GM12865 (cell line): ENCODE measurements around the gene YPEL2.
"Not testable (repeated sequence)": the region's sequence is repeated elsewhere in the genome, so short reads cannot be mapped to it uniquely, and the experiment has no call there.

Source experiments
- DNase-seq: peaks from one replicate; pipeline ENCODE4 v3.0.0; 2010; ENCODE audit warnings: low read depth
- H3K4me3 ChIP-seq: 2 replicates; pipeline ENCODE4 v1.5.1; 2011; ENCODE audit warnings: mild to moderate bottlenecking, low read depth, low read length, control low read depth
- TF ChIP-seq, protein P1 (sequence below): IDR thresholded peaks from 2 replicates; pipeline ENCODE4 v1.5.1; 2011; ENCODE audit warnings: low read length, control low read depth, low read depth, inconsistent platforms; ENCODE audit not compliant: insufficient read depth; ENCODE audit errors: missing control alignments

YPEL2 gene

DNA sequence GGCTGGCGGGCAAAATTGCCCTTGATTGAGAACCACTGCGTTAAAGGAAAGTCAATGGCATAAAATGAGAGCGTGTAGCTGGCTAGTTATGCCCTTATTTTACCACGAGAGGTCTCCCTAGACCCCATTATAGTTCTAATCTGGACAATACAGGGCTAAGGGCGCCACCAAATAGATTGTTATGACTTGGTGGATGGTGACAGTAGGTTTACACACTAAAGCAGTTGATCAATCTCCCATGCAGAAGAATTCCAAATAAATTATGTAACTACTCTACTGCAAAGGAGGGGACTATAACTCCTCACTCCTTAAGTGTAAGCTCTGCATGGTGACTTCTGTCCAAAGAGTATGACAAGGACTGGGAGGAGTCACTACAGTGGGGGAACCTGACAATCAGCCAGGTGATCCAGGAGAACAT, 20.4 kb upstream of the YPEL2 start:
- peak; percentile 74 for DNase-seq
- TF ChIP-seq, protein P1, sequence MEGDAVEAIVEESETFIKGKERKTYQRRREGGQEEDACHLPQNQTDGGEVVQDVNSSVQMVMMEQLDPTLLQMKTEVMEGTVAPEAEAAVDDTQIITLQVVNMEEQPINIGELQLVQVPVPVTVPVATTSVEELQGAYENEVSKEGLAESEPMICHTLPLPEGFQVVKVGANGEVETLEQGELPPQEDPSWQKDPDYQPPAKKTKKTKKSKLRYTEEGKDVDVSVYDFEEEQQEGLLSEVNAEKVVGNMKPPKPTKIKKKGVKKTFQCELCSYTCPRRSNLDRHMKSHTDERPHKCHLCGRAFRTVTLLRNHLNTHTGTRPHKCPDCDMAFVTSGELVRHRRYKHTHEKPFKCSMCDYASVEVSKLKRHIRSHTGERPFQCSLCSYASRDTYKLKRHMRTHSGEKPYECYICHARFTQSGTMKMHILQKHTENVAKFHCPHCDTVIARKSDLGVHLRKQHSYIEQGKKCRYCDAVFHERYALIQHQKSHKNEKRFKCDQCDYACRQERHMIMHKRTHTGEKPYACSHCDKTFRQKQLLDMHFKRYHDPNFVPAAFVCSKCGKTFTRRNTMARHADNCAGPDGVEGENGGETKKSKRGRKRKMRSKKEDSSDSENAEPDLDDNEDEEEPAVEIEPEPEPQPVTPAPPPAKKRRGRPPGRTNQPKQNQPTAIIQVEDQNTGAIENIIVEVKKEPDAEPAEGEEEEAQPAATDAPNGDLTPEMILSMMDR: peak; percentile 70
- no peak overlapping the region for H3K4me3 ChIP-seq

DNA sequence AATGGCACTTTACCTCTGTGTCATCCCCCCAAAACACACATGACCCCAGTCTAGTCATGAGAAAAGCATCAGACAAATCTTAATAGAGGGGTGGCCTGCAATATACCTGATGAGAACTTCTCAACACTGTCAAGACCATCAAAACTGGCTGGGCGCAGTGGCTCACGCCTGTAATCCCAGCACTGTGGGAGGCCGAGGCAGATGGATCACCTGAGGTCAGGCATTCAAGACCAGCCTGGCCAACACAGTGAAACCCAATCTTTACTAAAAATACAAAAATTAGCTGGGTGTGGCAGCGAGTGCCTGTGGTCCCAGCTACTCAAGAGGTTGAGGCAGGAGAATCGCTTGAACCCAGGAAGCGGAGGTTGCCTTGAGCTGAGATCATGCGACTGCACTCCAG, 19.9 kb upstream of the YPEL2 start:
- not testable (repeated sequence) for H3K4me3 ChIP-seq, DNase-seq

DNA sequence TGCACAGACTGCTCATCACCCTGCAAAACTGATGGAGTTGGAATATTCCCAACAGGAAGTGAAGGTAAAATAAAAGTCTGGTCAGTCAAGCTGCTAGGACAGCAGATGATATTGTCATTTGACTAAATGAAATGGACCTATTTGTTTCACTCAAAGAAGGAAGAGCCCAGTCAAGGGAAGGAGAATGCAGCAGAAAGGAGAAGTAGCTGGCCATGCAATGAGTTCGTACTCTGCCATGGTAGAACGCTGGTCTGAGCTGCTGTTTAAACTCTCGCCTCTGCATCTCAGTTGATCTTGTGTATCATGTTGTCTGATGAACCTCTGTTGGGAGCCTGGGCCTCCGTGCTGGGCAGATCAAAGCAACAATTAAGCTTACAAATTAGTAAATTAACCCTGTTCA, 15.6 kb upstream of the YPEL2 start:
- TF ChIP-seq, protein P1: no peak
- H3K4me3 ChIP-seq: no peak overlapping the region
- DNase-seq: no peak

DNA sequence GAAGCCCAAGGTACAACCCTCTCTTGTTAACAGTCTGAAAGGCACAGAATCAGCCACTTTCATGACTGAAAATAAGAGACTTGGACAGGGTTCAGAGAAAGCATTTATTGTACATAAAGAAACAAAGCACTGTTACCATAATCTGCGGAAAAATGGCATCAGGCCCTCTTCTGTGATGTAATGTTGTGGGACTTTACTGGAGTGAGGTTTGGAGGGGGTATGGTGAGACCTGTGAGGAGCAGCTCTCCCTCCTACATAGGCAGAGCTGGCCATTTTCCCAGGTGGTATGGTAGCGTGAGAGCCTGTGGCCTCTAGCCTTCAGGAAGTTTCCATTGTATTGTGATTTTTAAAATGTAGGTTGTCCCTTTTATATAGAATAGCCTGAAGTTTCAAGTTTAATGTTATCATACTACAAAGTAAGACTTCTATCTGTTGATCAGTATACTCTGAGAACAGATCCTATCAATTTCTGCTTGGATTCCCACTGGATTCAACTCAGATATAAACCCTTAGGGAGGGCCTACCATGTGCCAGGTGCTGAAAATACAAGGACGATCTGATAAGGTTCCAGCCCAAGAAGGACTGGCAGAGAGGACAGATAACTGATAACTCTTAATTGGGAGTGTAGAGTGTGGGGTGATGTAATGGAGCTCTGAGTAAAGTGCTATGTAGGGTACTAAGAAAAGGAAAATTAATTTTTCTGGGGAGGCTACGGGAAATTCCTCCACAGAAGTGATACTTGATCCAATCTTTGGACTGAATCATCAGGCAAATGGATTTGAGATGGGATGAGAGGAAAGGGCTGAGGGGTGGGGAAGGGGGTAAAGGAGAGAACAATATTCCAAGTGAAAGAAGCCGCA, 4.1 kb upstream of the YPEL2 start:
- TF ChIP-seq, protein P1: no peak

DNA sequence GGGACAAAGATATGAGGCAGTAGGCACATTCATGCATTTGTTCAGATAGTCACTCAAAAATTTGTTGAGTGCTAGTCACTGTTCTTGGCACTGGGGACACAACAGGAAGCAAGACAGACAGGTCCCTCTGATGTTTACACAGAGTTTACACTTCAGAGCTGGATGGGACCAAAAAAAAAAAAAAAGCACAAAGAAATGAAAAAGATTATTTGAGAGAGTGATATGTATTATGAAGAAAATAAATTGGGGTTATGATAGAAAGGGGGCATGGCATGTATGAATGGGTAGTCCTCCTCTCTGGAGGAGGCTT, 3.5 kb upstream of the YPEL2 start:
- TF ChIP-seq, protein P1: no peak
- no peak for DNase-seq

More for the DNA sequence above, 4.1 kb upstream of the YPEL2 start:
- H3K4me3 ChIP-seq: no peak overlapping the region
- no peak for DNase-seq

DNA sequence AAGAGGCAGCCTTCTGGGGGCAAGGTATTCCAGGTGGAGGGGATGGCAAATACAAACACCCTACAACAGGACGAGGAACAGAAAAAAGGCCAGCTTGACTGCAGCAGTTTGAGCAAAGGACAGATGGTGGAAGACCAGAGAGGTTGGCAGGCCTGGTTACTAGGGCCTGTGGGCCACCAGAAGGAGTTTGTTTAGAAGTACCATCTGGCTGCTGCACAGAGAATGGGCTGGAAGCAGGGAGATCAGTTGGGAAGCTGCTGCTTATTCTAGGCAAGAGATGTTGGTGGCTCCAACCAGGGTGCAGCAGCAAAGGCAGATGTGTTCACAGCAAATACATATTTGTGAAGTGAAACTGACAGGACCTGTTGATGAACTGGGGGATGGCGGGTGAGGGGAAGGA, 2.9 kb upstream of the YPEL2 start:
- H3K4me3 ChIP-seq: no peak overlapping the region
- TF ChIP-seq, protein P1: no peak
- no peak for DNase-seq

More for the DNA sequence above, 3.5 kb upstream of the YPEL2 start:
- H3K4me3 ChIP-seq: no peak overlapping the region

DNA sequence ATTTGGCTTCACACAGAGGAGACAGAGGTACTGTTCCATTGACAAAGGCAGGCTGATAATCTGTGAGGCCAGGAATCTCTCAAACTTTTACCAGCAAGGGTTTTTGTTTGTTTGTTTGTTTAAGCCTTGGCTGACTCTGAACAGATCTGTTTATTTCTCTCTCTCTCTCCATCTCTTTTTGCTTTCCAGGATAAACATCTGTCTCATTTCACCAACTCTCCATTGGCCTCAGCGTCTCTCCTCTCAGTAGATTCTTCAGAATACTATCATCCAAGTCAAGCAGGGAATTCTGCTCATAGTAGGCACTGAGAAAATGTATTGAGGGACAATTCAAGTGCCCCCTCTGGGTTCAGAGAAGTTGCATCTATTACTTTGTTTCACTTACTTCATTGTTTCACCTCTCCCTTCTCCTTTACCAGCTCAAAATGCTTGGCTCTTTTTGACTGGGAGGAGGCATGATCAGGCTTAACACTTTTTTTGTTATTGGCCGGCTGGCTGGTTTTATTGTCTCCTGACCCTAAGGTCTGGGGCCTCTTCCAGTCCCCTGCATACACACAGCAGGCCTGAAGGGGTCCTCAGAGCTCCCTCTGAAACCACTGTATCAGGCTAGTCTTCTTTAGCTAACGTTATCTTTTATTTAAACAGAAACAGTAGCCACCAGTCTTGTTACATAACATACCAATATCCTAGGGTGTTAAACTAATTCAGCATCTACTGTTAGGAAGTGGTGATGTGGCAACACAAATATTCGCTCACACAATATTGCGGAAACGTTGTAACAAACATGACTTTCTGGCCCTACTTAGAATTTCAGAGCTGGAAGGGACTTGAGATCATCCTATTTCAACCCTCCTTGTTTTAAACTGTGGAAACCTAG, 2.0 kb upstream of the YPEL2 start:
- H3K4me3 ChIP-seq: no peak overlapping the region
- DNase-seq: peak; percentile 81
- TF ChIP-seq, protein P1: peak; percentile 83
